GM12865 (cell line): Measurements from ENCODE around the gene CHTOP.
"Not testable (repeated sequence)": the region's sequence is repeated elsewhere in the genome, so short reads cannot be mapped to it uniquely, and the experiment has no call there.

ENCODE experiments used
- DNase-seq: peaks from one replicate; pipeline ENCODE4 v3.0.0; 2010; ENCODE audit warnings: low read depth
- H3K4me3 ChIP-seq: 2 replicates; pipeline ENCODE4 v1.5.1; 2011; ENCODE audit warnings: mild to moderate bottlenecking, low read depth, low read length, control low read depth
- TF ChIP-seq, protein P1 (sequence below): IDR thresholded peaks from 2 replicates; pipeline ENCODE4 v1.5.1; 2011; ENCODE audit warnings: low read length, control low read depth, low read depth, inconsistent platforms; ENCODE audit not compliant: insufficient read depth; ENCODE audit errors: missing control alignments

The CHTOP gene

DNA sequence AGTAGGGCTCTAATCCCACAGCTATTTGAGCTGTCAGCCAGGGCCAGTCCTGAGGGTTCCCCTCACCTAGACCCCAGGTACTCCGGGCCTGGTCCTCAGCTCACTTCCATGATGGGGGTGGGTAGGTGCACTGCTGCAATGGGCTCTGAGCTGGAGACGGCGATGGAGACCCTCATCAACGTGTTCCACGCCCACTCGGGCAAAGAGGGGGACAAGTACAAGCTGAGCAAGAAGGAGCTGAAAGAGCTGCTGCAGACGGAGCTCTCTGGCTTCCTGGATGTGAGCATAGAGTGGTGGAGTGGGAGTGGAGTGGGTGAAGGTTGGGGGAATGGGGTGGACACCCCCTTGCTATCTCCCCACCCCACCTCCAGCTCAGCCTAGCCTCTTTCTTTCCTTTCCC lies 3.5 kb upstream of the CHTOP start:
- TF ChIP-seq, protein P1, sequence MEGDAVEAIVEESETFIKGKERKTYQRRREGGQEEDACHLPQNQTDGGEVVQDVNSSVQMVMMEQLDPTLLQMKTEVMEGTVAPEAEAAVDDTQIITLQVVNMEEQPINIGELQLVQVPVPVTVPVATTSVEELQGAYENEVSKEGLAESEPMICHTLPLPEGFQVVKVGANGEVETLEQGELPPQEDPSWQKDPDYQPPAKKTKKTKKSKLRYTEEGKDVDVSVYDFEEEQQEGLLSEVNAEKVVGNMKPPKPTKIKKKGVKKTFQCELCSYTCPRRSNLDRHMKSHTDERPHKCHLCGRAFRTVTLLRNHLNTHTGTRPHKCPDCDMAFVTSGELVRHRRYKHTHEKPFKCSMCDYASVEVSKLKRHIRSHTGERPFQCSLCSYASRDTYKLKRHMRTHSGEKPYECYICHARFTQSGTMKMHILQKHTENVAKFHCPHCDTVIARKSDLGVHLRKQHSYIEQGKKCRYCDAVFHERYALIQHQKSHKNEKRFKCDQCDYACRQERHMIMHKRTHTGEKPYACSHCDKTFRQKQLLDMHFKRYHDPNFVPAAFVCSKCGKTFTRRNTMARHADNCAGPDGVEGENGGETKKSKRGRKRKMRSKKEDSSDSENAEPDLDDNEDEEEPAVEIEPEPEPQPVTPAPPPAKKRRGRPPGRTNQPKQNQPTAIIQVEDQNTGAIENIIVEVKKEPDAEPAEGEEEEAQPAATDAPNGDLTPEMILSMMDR = no peak
- no peak for DNase-seq
- H3K4me3 ChIP-seq = no peak overlapping the region

- TF ChIP-seq, protein P1 = no peak
Observed at GRCh38 chr1:153631047-153632022, 2.5 kb upstream of the CHTOP start.

GRCh38 chr1:153633161-153633753 lies 609 bp upstream of the CHTOP start:
- TF ChIP-seq, protein P1 = no peak
- DNase-seq = no peak
- peak overlapping the region; percentile 43 for H3K4me3 ChIP-seq

More at GRCh38 chr1:153631047-153632022, 2.5 kb upstream of the CHTOP start:
- H3K4me3 ChIP-seq = no peak overlapping the region
- no peak for DNase-seq

DNA sequence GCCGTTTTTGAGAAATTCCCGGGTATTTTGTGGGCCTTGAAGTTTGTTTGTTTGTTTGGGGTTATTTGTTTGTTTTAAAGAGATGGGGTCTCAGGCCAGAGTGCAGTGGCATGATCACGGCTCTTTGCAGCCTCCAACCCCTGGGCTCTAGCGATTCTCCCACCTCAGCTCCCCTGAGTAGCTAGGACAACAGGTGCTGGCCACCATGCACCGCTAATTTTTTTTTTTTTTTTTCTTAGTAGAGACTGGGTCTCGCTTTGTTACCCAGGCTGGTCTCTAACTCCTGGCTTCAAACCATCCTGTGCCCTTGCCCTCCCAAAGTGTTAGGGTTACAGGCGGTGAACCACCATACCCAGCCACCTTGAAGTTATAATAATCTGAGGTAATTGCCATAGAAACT lies 2.0 kb downstream of the CHTOP start:
- no peak for DNase-seq
- peak overlapping the region; percentile 70 for H3K4me3 ChIP-seq
- TF ChIP-seq, protein P1 = no peak

DNA sequence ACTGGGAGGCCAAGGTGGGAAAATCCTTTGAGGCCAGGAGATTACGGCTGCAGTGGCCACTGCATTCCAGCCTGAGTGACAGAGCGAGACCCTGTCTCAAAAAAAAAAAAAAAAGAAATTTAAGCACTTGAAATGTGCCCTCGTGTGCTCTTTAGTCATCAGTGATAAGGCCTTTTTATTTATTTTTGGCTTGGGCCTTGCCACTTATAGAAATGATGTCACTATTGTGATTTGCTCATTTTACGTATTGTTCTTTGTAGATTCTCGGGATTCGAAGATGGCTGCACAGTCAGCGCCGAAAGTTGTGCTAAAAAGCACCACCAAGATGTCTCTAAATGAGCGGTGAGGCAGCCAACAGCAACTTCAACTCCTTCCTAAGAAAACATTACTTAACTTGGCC lies 2.4 kb downstream of the CHTOP start:
- no peak for DNase-seq

DNA sequence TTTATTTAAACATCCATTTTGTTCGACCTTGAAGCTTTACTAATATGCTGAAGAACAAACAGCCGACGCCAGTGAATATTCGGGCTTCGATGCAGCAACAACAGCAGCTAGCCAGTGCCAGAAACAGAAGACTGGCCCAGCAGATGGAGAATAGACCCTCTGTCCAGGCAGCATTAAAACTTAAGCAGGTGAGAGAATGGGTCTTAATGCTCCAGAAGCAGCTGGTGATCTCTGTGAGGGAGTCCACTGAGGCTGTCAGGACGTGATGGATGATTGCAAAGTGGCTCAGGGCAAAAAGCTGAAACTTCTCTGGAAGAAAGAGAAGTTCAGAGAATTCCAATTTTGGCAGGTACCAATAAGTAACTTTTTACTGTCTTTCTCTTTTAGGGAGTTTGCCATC lies 4.4 kb downstream of the CHTOP start:
- DNase-seq = no peak
- TF ChIP-seq, protein P1 = no peak

More for the DNA sequence above, 2.4 kb downstream of the CHTOP start:
- no peak overlapping the region for H3K4me3 ChIP-seq
- TF ChIP-seq, protein P1 = no peak

GRCh38 chr1:153639280-153639679 lies 5.4 kb downstream of the CHTOP start:
- TF ChIP-seq, protein P1 = no peak
- DNase-seq = no peak
- no peak overlapping the region for H3K4me3 ChIP-seq

More for the DNA sequence above, 4.4 kb downstream of the CHTOP start:
- no peak overlapping the region for H3K4me3 ChIP-seq

DNA sequence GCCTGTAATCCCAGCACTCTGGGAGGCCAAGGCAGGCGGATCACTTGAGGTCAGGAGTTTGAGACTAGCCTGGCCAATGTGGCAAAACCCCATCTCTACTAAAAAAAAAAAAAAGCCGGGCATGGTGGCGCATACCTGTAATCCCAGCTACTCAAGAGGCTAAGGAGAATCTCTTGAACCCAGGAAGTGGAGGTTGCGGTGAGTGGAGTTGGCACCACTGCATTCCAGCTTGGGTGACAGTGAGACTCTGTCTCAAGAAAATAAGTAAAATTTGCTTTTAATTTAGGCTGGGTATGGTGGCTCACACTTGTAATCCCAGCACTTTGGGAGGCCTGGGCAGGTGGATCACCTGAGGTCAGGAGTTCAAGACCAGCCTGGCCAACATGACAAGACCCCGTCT lies 6.3 kb downstream of the CHTOP start:
- DNase-seq = not testable (repeated sequence)

More for the DNA sequence above, 6.3 kb downstream of the CHTOP start:
- H3K4me3 ChIP-seq = not testable (repeated sequence)
